ENCODE results near the gene RAPSN. TPM values are rescaled to one million over a fixed set of nuclear protein-coding genes. Genes with fewer than 3 reads are reported as not detected.

RAPSN gene
- total and polyA plus RNA-seq, 2 donors (not counting 1 experiment from before 2014, with no cell fraction given), result 0.25 to 1.0 TPM

GRCh38 chr11:47398551-47398950 is 50.4 kb downstream of the RAPSN start:
- peak overlapping the region; percentile 96 for H3K4me2 ChIP-seq (replicated peaks; ENCODE audit: low read depth, low read length, poor library complexity, severe bottlenecking)
- ChIA-PET POLR2A (interaction anchor here (0.7 to 3.2 kb wide), 3 partner anchors 21 to 698 kb away, joined by 3 to 50 read pairs (median 3); partner anchors contain the start of genes SPI1 and ZNF408), CTCF (interaction anchor here (2.2 to 19.1 kb wide), 3 partner anchors 12 to 27 kb away, joined by 6 to 345 read pairs (median 17); partner anchors contain the start of gene SPI1)
- H3K79me2 ChIP-seq (ENCODE audit: control insufficient read depth, insufficient read depth, low read length), result peaks cover 25% of the 10 kb centered on the region
- H3K9me3 ChIP-seq (ENCODE audit: control extremely low read depth in 1 of 3, control insufficient read depth in 2 of 3, insufficient read depth in 1 of 3, low read length in 2 of 3), result no peaks in the 10 kb centered on the region
- Mint-ChIP-seq H3K9me3 (ENCODE audit: insufficient read depth) (no peaks in the 10 kb centered on the region), H3K4me1 (peaks cover 59% of the 10 kb centered on the region), H3K27me3 (no peaks in the 10 kb centered on the region), H3K4me3 (peak overlapping the region; percentile 71), H3K27ac (peak overlapping the region; percentile 89)
- H4K20me1 ChIP-seq (ENCODE audit: control insufficient read depth, insufficient read depth, low read length, poor library complexity, severe bottlenecking), result no peaks in the 10 kb centered on the region
- 100% methylated on average over 1 of the region's 1 CpG for WGBS (ENCODE audit: insufficient coverage)
- no peak overlapping the region for H2AFZ ChIP-seq (ENCODE audit: insufficient read depth, low read depth, low read length, poor library complexity, severe bottlenecking)
- no peak overlapping the region for H3K9ac ChIP-seq (ENCODE audit: low read length)
- peak overlapping the region in 1 of 2 donors; percentile 35 for H3K27ac ChIP-seq (ENCODE audit: low read length in 2 of 2)
- no peak for TF ChIP-seq CTCF (IDR thresholded peaks at IDR 0.05)
- no peak for TF ChIP-seq EZH2 (IDR thresholded peaks at IDR 0.05; ENCODE audit: borderline replicate concordance, insufficient read depth, low read depth, low read length, poor library complexity, severe bottlenecking)
- DNase-seq (no peak), ATAC-seq (ENCODE audit: low read depth) (no peak)
- H3K4me3 ChIP-seq (ENCODE audit: control extremely low read depth in 1 of 5, extremely low read depth in 1 of 5, insufficient read depth in 1 of 5, low read depth in 2 of 5, low read length in 4 of 5), result no peak overlapping the region
- H3K4me1 ChIP-seq (ENCODE audit: control insufficient read depth in 2 of 2, insufficient read depth in 2 of 2, low read length in 2 of 2), result peaks cover 61 to 69% of the 10 kb centered on the region in 2 donors
- intact Hi-C loops (cut with micrococcal nuclease), result no loop called here
- no peaks in the 10 kb centered on the region for H3K27me3 ChIP-seq (replicated peaks in 1 of 4; ENCODE audit: control extremely low read depth in 1 of 4, control insufficient read depth in 3 of 4, insufficient read depth in 4 of 4, low read length in 3 of 4)
- no peaks in the 10 kb centered on the region for H3K36me3 ChIP-seq (replicated peaks in 1 of 2; ENCODE audit: control extremely low read depth in 1 of 2, control insufficient read depth in 1 of 2, extremely low read depth in 1 of 2, insufficient read depth in 2 of 2, low read length in 1 of 2)

- H3K4me3 Mint-ChIP-seq, result peak overlapping the region; percentile 71
- POLR2A ChIA-PET, result interaction anchor here (1.0 to 3.2 kb wide), 3 partner anchors 20 to 24 kb away, joined by 3 to 50 read pairs (median 8); partner anchors contain the start of gene SPI1
Observed at GRCh38 chr11:47398011-47398410, 50.9 kb downstream of the RAPSN start.

More at GRCh38 chr11:47398011-47398410, 50.9 kb downstream of the RAPSN start:
- peaks cover 66 to 74% of the 10 kb centered on the region in 2 donors for H3K4me1 ChIP-seq (ENCODE audit: control insufficient read depth in 2 of 2, insufficient read depth in 2 of 2, low read length in 2 of 2)
- no peak overlapping the region for H3K4me3 ChIP-seq (ENCODE audit: control extremely low read depth in 1 of 5, extremely low read depth in 1 of 5, insufficient read depth in 1 of 5, low read depth in 2 of 5, low read length in 4 of 5)
- ATAC-seq (ENCODE audit: low read depth), result no peak
- H3K36me3 ChIP-seq (replicated peaks in 1 of 2; ENCODE audit: control extremely low read depth in 1 of 2, control insufficient read depth in 1 of 2, extremely low read depth in 1 of 2, insufficient read depth in 2 of 2, low read length in 1 of 2), result no peaks in the 10 kb centered on the region
- H3K27ac ChIP-seq (ENCODE audit: low read length in 2 of 2), result peak overlapping the region in 1 of 2 donors; percentile 35
- H3K9me3 Mint-ChIP-seq (ENCODE audit: insufficient read depth), result no peaks in the 10 kb centered on the region
- CTCF ChIA-PET, result interaction anchor here (2.2 to 19.1 kb wide), 2 partner anchors 12 to 26 kb away, joined by 6 to 345 read pairs; no protein-coding TSS in a partner anchor
- H3K4me1 Mint-ChIP-seq, result peaks cover 64% of the 10 kb centered on the region
- no peak overlapping the region for H3K9ac ChIP-seq (ENCODE audit: low read length)
- H3K9me3 ChIP-seq (ENCODE audit: control extremely low read depth in 1 of 3, control insufficient read depth in 2 of 3, insufficient read depth in 1 of 3, low read length in 2 of 3), result no peaks in the 10 kb centered on the region
- peaks cover 27% of the 10 kb centered on the region for H3K79me2 ChIP-seq (ENCODE audit: control insufficient read depth, insufficient read depth, low read length)
- H3K4me2 ChIP-seq (replicated peaks; ENCODE audit: low read depth, low read length, poor library complexity, severe bottlenecking), result no peak overlapping the region
- TF ChIP-seq EZH2 (IDR thresholded peaks at IDR 0.05; ENCODE audit: borderline replicate concordance, insufficient read depth, low read depth, low read length, poor library complexity, severe bottlenecking) (no peak), CTCF (IDR thresholded peaks at IDR 0.05) (no peak)
- H3K27me3 ChIP-seq (replicated peaks in 1 of 4; ENCODE audit: control extremely low read depth in 1 of 4, control insufficient read depth in 3 of 4, insufficient read depth in 4 of 4, low read length in 3 of 4), result no peaks in the 10 kb centered on the region
- peak overlapping the region; percentile 89 for H3K27ac Mint-ChIP-seq
- intact Hi-C loops (cut with micrococcal nuclease), result no loop called here
- no peak overlapping the region for H2AFZ ChIP-seq (ENCODE audit: insufficient read depth, low read depth, low read length, poor library complexity, severe bottlenecking)
- no peak for DNase-seq
- no peaks in the 10 kb centered on the region for H4K20me1 ChIP-seq (ENCODE audit: control insufficient read depth, insufficient read depth, low read length, poor library complexity, severe bottlenecking)
- no peaks in the 10 kb centered on the region for H3K27me3 Mint-ChIP-seq
- 100% methylated on average over 2 of the region's 3 CpGs for WGBS (ENCODE audit: insufficient coverage)
